ENCODE data around the gene DIS3. TPM values are rescaled to one million over a fixed set of nuclear protein-coding genes. Genes with fewer than 3 reads are reported as not detected.

The DIS3 gene
- total and polyA plus RNA-seq, 2 donors = 17.0 to 31.1 TPM

GRCh38 chr13:72763411-72763810, 18.3 kb downstream of the DIS3 start:
- WGBS = 96% methylated on average over 2 of the region's 2 CpGs
- Histone ChIP-seq H3K27me3 (ENCODE audit: control insufficient read depth in 2 of 2, insufficient read depth in 1 of 2, low read length in 1 of 2) (no peaks in the 10 kb centered on the region), H3K4me1 (ENCODE audit: control insufficient read depth in 2 of 2, insufficient read depth in 2 of 2, low read length in 2 of 2) (no peaks in the 10 kb centered on the region), H3K36me3 (ENCODE audit: control insufficient read depth in 2 of 2, insufficient read depth in 2 of 2, low read length in 1 of 2) (peaks cover 33 to 85% of the 10 kb centered on the region in 2 donors), H3K9me3 (ENCODE audit: control insufficient read depth in 2 of 2, insufficient read depth in 1 of 2, low read length in 1 of 2) (no peaks in the 10 kb centered on the region), H3K4me3 (ENCODE audit: low read length in 2 of 2) (no peak overlapping the region), H3K27ac (ENCODE audit: low read depth in 1 of 2, low read length in 1 of 2) (no peak overlapping the region)
- no peak for DNase-seq (ENCODE audit: low read depth in 6 of 9, low spot score in 9 of 9)

DNA sequence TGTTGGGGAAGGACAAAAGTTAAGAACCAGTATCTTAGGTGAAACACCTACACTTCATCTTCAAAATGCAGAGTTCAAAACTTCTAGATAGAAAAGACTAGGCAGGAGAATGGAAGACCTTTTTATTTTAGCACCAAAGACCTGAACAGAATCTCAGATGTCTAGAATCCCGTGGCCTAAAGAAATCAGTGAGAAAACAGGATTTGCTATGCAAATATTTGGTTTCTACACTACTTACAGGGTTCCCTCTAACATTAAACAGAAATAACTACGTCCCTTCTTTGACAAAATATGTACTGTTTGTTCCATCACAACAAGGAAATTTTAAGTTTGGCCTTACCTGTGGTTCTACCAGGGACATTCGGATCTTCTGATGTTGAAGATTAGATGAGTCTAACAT, 21.5 kb downstream of the DIS3 start:
- H3K27ac ChIP-seq (ENCODE audit: low read depth in 1 of 2, low read length in 1 of 2) = no peak overlapping the region
- no peaks in the 10 kb centered on the region for H3K9me3 ChIP-seq (ENCODE audit: control insufficient read depth in 2 of 2, insufficient read depth in 1 of 2, low read length in 1 of 2)
- no peak for DNase-seq (ENCODE audit: low read depth in 6 of 9, low spot score in 9 of 9)
- H3K36me3 ChIP-seq (ENCODE audit: control insufficient read depth in 2 of 2, insufficient read depth in 2 of 2, low read length in 1 of 2) = peaks cover 38 to 81% of the 10 kb centered on the region in 2 donors
- 97% methylated on average over 3 of the region's 3 CpGs for WGBS
- no peaks in the 10 kb centered on the region for H3K27me3 ChIP-seq (ENCODE audit: control insufficient read depth in 2 of 2, insufficient read depth in 1 of 2, low read length in 1 of 2)
- H3K4me1 ChIP-seq (ENCODE audit: control insufficient read depth in 2 of 2, insufficient read depth in 2 of 2, low read length in 2 of 2) = no peaks in the 10 kb centered on the region
- no peak overlapping the region for H3K4me3 ChIP-seq (ENCODE audit: low read length in 2 of 2)

- Histone ChIP-seq H3K4me3 (ENCODE audit: low read length in 2 of 2) (no peak overlapping the region), H3K36me3 (ENCODE audit: control insufficient read depth in 2 of 2, insufficient read depth in 2 of 2, low read length in 1 of 2) (peaks cover 41 to 76% of the 10 kb centered on the region in 2 donors)
- WGBS = 74% methylated on average over 4 of the region's 4 CpGs
Observed at GRCh38 chr13:72757792-72758535, 23.7 kb downstream of the DIS3 start.

GRCh38 chr13:72754111-72754510, 27.6 kb downstream of the DIS3 start:
- H3K4me3 ChIP-seq (ENCODE audit: low read length in 2 of 2) = no peak overlapping the region
- WGBS = 96% methylated on average over 6 of the region's 6 CpGs
- peaks cover 28 to 75% of the 10 kb centered on the region in 2 donors for H3K36me3 ChIP-seq (ENCODE audit: control insufficient read depth in 2 of 2, insufficient read depth in 2 of 2, low read length in 1 of 2)
- no peaks in the 10 kb centered on the region for H3K4me1 ChIP-seq (ENCODE audit: control insufficient read depth in 2 of 2, insufficient read depth in 2 of 2, low read length in 2 of 2)
- no peaks in the 10 kb centered on the region for H3K27me3 ChIP-seq (ENCODE audit: control insufficient read depth in 2 of 2, insufficient read depth in 1 of 2, low read length in 1 of 2)
- no peak for DNase-seq (ENCODE audit: low read depth in 6 of 9, low spot score in 9 of 9)
- no peaks in the 10 kb centered on the region for H3K9me3 ChIP-seq (ENCODE audit: control insufficient read depth in 2 of 2, insufficient read depth in 1 of 2, low read length in 1 of 2)
- no peak overlapping the region for H3K27ac ChIP-seq (ENCODE audit: low read depth in 1 of 2, low read length in 1 of 2)

More at GRCh38 chr13:72757792-72758535, 23.7 kb downstream of the DIS3 start:
- DNase-seq (ENCODE audit: low read depth in 6 of 9, low spot score in 9 of 9) = no peak
- H3K27ac ChIP-seq (ENCODE audit: low read depth in 1 of 2, low read length in 1 of 2) = no peak overlapping the region
- H3K27me3 ChIP-seq (ENCODE audit: control insufficient read depth in 2 of 2, insufficient read depth in 1 of 2, low read length in 1 of 2) = no peaks in the 10 kb centered on the region
- H3K9me3 ChIP-seq (ENCODE audit: control insufficient read depth in 2 of 2, insufficient read depth in 1 of 2, low read length in 1 of 2) = no peaks in the 10 kb centered on the region
- no peaks in the 10 kb centered on the region for H3K4me1 ChIP-seq (ENCODE audit: control insufficient read depth in 2 of 2, insufficient read depth in 2 of 2, low read length in 2 of 2)

- no peaks in the 10 kb centered on the region for H3K9me3 ChIP-seq (ENCODE audit: control insufficient read depth in 2 of 2, insufficient read depth in 1 of 2, low read length in 1 of 2)
- H3K27me3 ChIP-seq (ENCODE audit: control insufficient read depth in 2 of 2, insufficient read depth in 1 of 2, low read length in 1 of 2) = no peaks in the 10 kb centered on the region
- no peak overlapping the region for H3K4me3 ChIP-seq (ENCODE audit: low read length in 2 of 2)
- peaks cover 27 to 74% of the 10 kb centered on the region in 2 donors for H3K36me3 ChIP-seq (ENCODE audit: control insufficient read depth in 2 of 2, insufficient read depth in 2 of 2, low read length in 1 of 2)
- no peak overlapping the region for H3K27ac ChIP-seq (ENCODE audit: low read depth in 1 of 2, low read length in 1 of 2)
- no peaks in the 10 kb centered on the region for H3K4me1 ChIP-seq (ENCODE audit: control insufficient read depth in 2 of 2, insufficient read depth in 2 of 2, low read length in 2 of 2)
- no peak for DNase-seq (ENCODE audit: low read depth in 6 of 9, low spot score in 9 of 9)
Observed at GRCh38 chr13:72751220-72751619, 30.5 kb downstream of the DIS3 start.

DNA sequence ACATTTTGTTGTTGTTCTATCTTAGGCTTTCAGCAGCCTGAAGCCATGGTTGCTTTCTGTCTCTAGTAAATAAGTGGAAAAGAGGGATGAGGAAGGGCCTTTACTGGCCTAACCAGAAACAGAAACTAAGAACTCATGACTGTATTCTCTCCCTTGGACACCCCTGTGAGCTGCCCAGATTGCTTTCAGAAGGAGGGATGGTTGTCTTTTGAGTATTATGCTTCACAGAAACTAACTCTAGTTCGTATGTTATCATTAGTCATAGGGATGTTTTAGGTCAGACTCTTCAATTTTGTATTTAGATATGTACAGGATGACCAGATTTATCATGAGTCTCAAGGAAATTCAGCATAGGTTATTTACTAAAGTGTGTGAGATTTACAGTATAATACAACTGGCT, 36.4 kb downstream of the DIS3 start:
- H3K27me3 ChIP-seq (ENCODE audit: control insufficient read depth in 2 of 2, insufficient read depth in 1 of 2, low read length in 1 of 2) = no peaks in the 10 kb centered on the region
- H3K4me3 ChIP-seq (ENCODE audit: low read length in 2 of 2) = no peak overlapping the region
- 96% methylated on average over 1 of the region's 1 CpG for WGBS
- no peaks in the 10 kb centered on the region for H3K4me1 ChIP-seq (ENCODE audit: control insufficient read depth in 2 of 2, insufficient read depth in 2 of 2, low read length in 2 of 2)
- no peaks in the 10 kb centered on the region for H3K9me3 ChIP-seq (ENCODE audit: control insufficient read depth in 2 of 2, insufficient read depth in 1 of 2, low read length in 1 of 2)
- DNase-seq (ENCODE audit: low read depth in 6 of 9, low spot score in 9 of 9) = no peak
- peaks cover 25 to 59% of the 10 kb centered on the region in 2 donors for H3K36me3 ChIP-seq (ENCODE audit: control insufficient read depth in 2 of 2, insufficient read depth in 2 of 2, low read length in 1 of 2)
- H3K27ac ChIP-seq (ENCODE audit: low read depth in 1 of 2, low read length in 1 of 2) = no peak overlapping the region

- 95% methylated on average over 1 of the region's 1 CpG for WGBS
Observed at GRCh38 chr13:72740015-72740414, 41.7 kb downstream of the DIS3 start.

DNA sequence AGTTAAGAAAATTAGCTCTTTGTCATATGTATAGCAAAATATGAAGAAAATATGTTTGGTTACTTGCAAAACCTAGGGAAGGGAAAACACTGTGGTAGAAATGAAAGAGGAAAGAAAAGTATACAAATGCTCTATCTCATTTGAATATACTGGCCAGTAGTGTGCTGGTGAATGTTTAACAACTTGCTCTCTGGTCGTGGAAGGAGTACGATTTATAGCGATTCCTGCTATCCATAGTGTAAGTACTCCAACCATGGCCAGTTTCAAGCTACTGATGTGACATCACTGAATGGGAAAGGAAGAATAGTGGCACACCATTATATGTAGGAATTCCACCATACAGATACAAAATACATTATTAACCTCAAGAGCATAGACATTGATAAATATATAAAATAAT, 44.7 kb downstream of the DIS3 start:
- no peaks in the 10 kb centered on the region for H3K9me3 ChIP-seq (ENCODE audit: control insufficient read depth in 2 of 2, insufficient read depth in 1 of 2, low read length in 1 of 2)
- no peak overlapping the region for H3K4me3 ChIP-seq (ENCODE audit: low read length in 2 of 2)
- WGBS = 98% methylated on average over 3 of the region's 3 CpGs
- H3K4me1 ChIP-seq (ENCODE audit: control insufficient read depth in 2 of 2, insufficient read depth in 2 of 2, low read length in 2 of 2) = no peaks in the 10 kb centered on the region
- DNase-seq (ENCODE audit: low read depth in 6 of 9, low spot score in 9 of 9) = no peak
- no peaks in the 10 kb centered on the region for H3K27me3 ChIP-seq (ENCODE audit: control insufficient read depth in 2 of 2, insufficient read depth in 1 of 2, low read length in 1 of 2)
- H3K36me3 ChIP-seq (ENCODE audit: control insufficient read depth in 2 of 2, insufficient read depth in 2 of 2, low read length in 1 of 2) = peaks cover 11 to 49% of the 10 kb centered on the region in 2 donors
- no peak overlapping the region for H3K27ac ChIP-seq (ENCODE audit: low read depth in 1 of 2, low read length in 1 of 2)

More at GRCh38 chr13:72740015-72740414, 41.7 kb downstream of the DIS3 start:
- Histone ChIP-seq H3K4me3 (ENCODE audit: low read length in 2 of 2) (no peak overlapping the region), H3K4me1 (ENCODE audit: control insufficient read depth in 2 of 2, insufficient read depth in 2 of 2, low read length in 2 of 2) (no peaks in the 10 kb centered on the region), H3K9me3 (ENCODE audit: control insufficient read depth in 2 of 2, insufficient read depth in 1 of 2, low read length in 1 of 2) (no peaks in the 10 kb centered on the region), H3K27me3 (ENCODE audit: control insufficient read depth in 2 of 2, insufficient read depth in 1 of 2, low read length in 1 of 2) (no peaks in the 10 kb centered on the region), H3K27ac (ENCODE audit: low read depth in 1 of 2, low read length in 1 of 2) (no peak overlapping the region), H3K36me3 (ENCODE audit: control insufficient read depth in 2 of 2, insufficient read depth in 2 of 2, low read length in 1 of 2) (peaks cover 14 to 51% of the 10 kb centered on the region in 2 donors)
- DNase-seq (ENCODE audit: low read depth in 6 of 9, low spot score in 9 of 9) = no peak

DNA sequence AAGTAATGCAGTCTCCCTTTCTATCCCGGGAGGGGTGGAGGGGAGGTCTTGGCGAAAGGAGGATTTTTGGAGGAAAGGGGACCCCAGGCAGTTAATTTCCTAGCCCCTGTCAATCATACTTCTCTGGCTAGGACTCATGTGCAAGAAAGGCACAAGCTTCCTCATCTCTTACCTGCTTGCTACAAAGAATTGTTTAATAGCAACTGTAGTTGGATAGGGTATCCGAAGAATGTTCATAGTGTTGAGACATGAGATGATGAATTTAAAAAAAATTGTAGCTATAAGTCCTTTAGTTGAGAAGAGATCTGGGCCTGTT, 53.5 kb downstream of the DIS3 start:
- Histone ChIP-seq H3K27me3 (ENCODE audit: control insufficient read depth in 2 of 2, insufficient read depth in 1 of 2, low read length in 1 of 2) (no peaks in the 10 kb centered on the region), H3K4me3 (ENCODE audit: low read length in 2 of 2) (peak overlapping the region; percentile 87 to 98), H3K4me1 (ENCODE audit: control insufficient read depth in 2 of 2, insufficient read depth in 2 of 2, low read length in 2 of 2) (peaks cover 5 to 10% of the 10 kb centered on the region in 2 donors), H3K9me3 (ENCODE audit: control insufficient read depth in 2 of 2, insufficient read depth in 1 of 2, low read length in 1 of 2) (no peaks in the 10 kb centered on the region), H3K36me3 (ENCODE audit: control insufficient read depth in 2 of 2, insufficient read depth in 2 of 2, low read length in 1 of 2) (peaks cover 2 to 6% of the 10 kb centered on the region in 2 donors), H3K27ac (ENCODE audit: low read depth in 1 of 2, low read length in 1 of 2) (peak overlapping the region; percentile 72 to 81)
- WGBS = 12% methylated on average over 3 of the region's 3 CpGs
- no peak for DNase-seq (ENCODE audit: low read depth in 6 of 9, low spot score in 9 of 9)

All from thymus (tissue), 11 donors.